Stimulated activated naive B cell treated with anti-CD40 and anti-IgM and Interleukin-4, amounts not matched to agents 10 μg/mL and 1 μg/mL and 100 μg/mL, for 72 hours (primary cell): ENCODE measurements around the gene RYR2.
"Not testable (repeated sequence)": the region's sequence is repeated elsewhere in the genome, so short reads cannot be mapped to it uniquely, and the experiment has no call there.

Experiments
- ATAC-seq, 2 donors: fragments of 150-1000 bp; cut with Tn5 transposase; replicated peaks; 2 replicates each; pipeline ENCODE4 v1.10.0; 2021; ENCODE audit warnings: moderate library complexity in 1 of 2
- DNase-seq: peaks from one replicate; pipeline ENCODE4 v3.0.0; 2021
- H3K27ac Mint-ChIP-seq: one replicate; pipeline ENCODE4 v1.8.0; 2022; ENCODE audit warnings: mild to moderate bottlenecking, mixed read lengths
- H3K27me3 Mint-ChIP-seq, 2 donors: one replicate each; pipeline ENCODE4 v1.8.0; 2022; ENCODE audit warnings: mixed read lengths in 2 of 2
- H3K36me3 Mint-ChIP-seq, 2 donors: one replicate each; pipeline ENCODE4 v1.8.0; 2022; ENCODE audit warnings: mixed read lengths in 2 of 2, mild to moderate bottlenecking in 1 of 2
- H3K4me1 Mint-ChIP-seq, 2 donors: one replicate each; pipeline ENCODE4 v1.8.0; 2022; ENCODE audit warnings: mixed read lengths in 2 of 2, mild to moderate bottlenecking in 1 of 2
- H3K4me3 Mint-ChIP-seq, 2 donors: one replicate each; pipeline ENCODE4 v1.8.0; 2022; ENCODE audit warnings: mild to moderate bottlenecking in 2 of 2, mixed read lengths in 2 of 2, moderate library complexity in 1 of 2
- H3K9me3 Mint-ChIP-seq, 2 donors: one replicate each; pipeline ENCODE4 v1.8.0; 2022; ENCODE audit warnings: mixed read lengths in 2 of 2, mild to moderate bottlenecking in 1 of 2

The RYR2 gene

GRCh38 chr1:237232501-237232900 is 190.5 kb downstream of the RYR2 start:
- H3K27ac Mint-ChIP-seq, result no peak overlapping the region
- H3K4me1 Mint-ChIP-seq, result no peaks in the 10 kb centered on the region
- H3K4me3 Mint-ChIP-seq, result no peak overlapping the region
- H3K27me3 Mint-ChIP-seq, result no peaks in the 10 kb centered on the region
- ATAC-seq (no peak), DNase-seq (no peak)
- no peaks in the 10 kb centered on the region for H3K36me3 Mint-ChIP-seq
- no peaks in the 10 kb centered on the region for H3K9me3 Mint-ChIP-seq

GRCh38 chr1:237235091-237235490 is 193.1 kb downstream of the RYR2 start:
- H3K27me3 Mint-ChIP-seq, result no peaks in the 10 kb centered on the region
- DNase-seq (no peak), ATAC-seq (no peak)
- no peak overlapping the region for H3K27ac Mint-ChIP-seq
- no peak overlapping the region for H3K4me3 Mint-ChIP-seq
- H3K4me1 Mint-ChIP-seq, result no peaks in the 10 kb centered on the region
- peaks cover 0 to 2% of the 10 kb centered on the region in 2 donors for H3K9me3 Mint-ChIP-seq
- no peaks in the 10 kb centered on the region for H3K36me3 Mint-ChIP-seq

- H3K36me3 Mint-ChIP-seq, result no peaks in the 10 kb centered on the region
- H3K4me1 Mint-ChIP-seq, result no peaks in the 10 kb centered on the region
- no peak overlapping the region for H3K4me3 Mint-ChIP-seq
- peaks cover 0 to 2% of the 10 kb centered on the region in 2 donors for H3K9me3 Mint-ChIP-seq
- ATAC-seq, result no peak
- no peak for DNase-seq
- H3K27ac Mint-ChIP-seq, result no peak overlapping the region
- no peaks in the 10 kb centered on the region for H3K27me3 Mint-ChIP-seq
Observed at GRCh38 chr1:237237721-237238120, 195.7 kb downstream of the RYR2 start.

GRCh38 chr1:237239248-237239647 is 197.3 kb downstream of the RYR2 start:
- DNase-seq (no peak), ATAC-seq (no peak)
- H3K27ac Mint-ChIP-seq, result no peak overlapping the region
- H3K4me3 Mint-ChIP-seq, result no peak overlapping the region
- no peaks in the 10 kb centered on the region for H3K27me3 Mint-ChIP-seq
- no peaks in the 10 kb centered on the region for H3K36me3 Mint-ChIP-seq
- no peaks in the 10 kb centered on the region for H3K4me1 Mint-ChIP-seq
- H3K9me3 Mint-ChIP-seq, result peaks cover 0 to 6% of the 10 kb centered on the region in 2 donors

- Mint-ChIP-seq H3K4me3 (no peak overlapping the region), H3K36me3 (no peaks in the 10 kb centered on the region), H3K4me1 (no peaks in the 10 kb centered on the region), H3K27me3 (no peaks in the 10 kb centered on the region), H3K9me3 (peaks cover 0 to 6% of the 10 kb centered on the region in 2 donors), H3K27ac (no peak overlapping the region)
- DNase-seq, result no peak
- ATAC-seq, result no peak
Observed at GRCh38 chr1:237241038-237241437, 199.1 kb downstream of the RYR2 start.

- no peaks in the 10 kb centered on the region for H3K27me3 Mint-ChIP-seq
- DNase-seq (no peak), ATAC-seq (no peak)
- no peaks in the 10 kb centered on the region for H3K36me3 Mint-ChIP-seq
- no peaks in the 10 kb centered on the region for H3K4me1 Mint-ChIP-seq
- no peak overlapping the region for H3K4me3 Mint-ChIP-seq
- H3K9me3 Mint-ChIP-seq, result peaks cover 0 to 4% of the 10 kb centered on the region in 2 donors
- H3K27ac Mint-ChIP-seq, result no peak overlapping the region
Observed at GRCh38 chr1:237244778-237245177, 202.8 kb downstream of the RYR2 start.

GRCh38 chr1:237247442-237247841 is 205.5 kb downstream of the RYR2 start:
- Mint-ChIP-seq H3K27ac (no peak overlapping the region), H3K36me3 (no peaks in the 10 kb centered on the region), H3K4me3 (no peak overlapping the region), H3K4me1 (no peaks in the 10 kb centered on the region), H3K9me3 (peaks cover 0 to 4% of the 10 kb centered on the region in 2 donors), H3K27me3 (no peaks in the 10 kb centered on the region)
- ATAC-seq, result no peak
- no peak for DNase-seq

- DNase-seq (no peak), ATAC-seq (peak in 1 of 2 donors; percentile 31)
- H3K4me1 Mint-ChIP-seq, result no peaks in the 10 kb centered on the region
- H3K4me3 Mint-ChIP-seq, result no peak overlapping the region
- no peaks in the 10 kb centered on the region for H3K27me3 Mint-ChIP-seq
- no peaks in the 10 kb centered on the region for H3K36me3 Mint-ChIP-seq
- no peaks in the 10 kb centered on the region for H3K9me3 Mint-ChIP-seq
- no peak overlapping the region for H3K27ac Mint-ChIP-seq
Observed at GRCh38 chr1:237249120-237249519, 207.1 kb downstream of the RYR2 start.

GRCh38 chr1:237250055-237250454 is 208.1 kb downstream of the RYR2 start:
- no peak overlapping the region for H3K27ac Mint-ChIP-seq
- no peak overlapping the region for H3K4me3 Mint-ChIP-seq
- H3K36me3 Mint-ChIP-seq, result no peaks in the 10 kb centered on the region
- DNase-seq, result no peak
- no peaks in the 10 kb centered on the region for H3K4me1 Mint-ChIP-seq
- ATAC-seq, result no peak
- H3K27me3 Mint-ChIP-seq, result no peaks in the 10 kb centered on the region
- H3K9me3 Mint-ChIP-seq, result no peaks in the 10 kb centered on the region

- Mint-ChIP-seq H3K9me3 (peaks cover 3 to 8% of the 10 kb centered on the region in 2 donors), H3K4me3 (no peak overlapping the region), H3K27me3 (peaks cover 0 to 4% of the 10 kb centered on the region in 2 donors), H3K4me1 (no peaks in the 10 kb centered on the region), H3K36me3 (no peaks in the 10 kb centered on the region), H3K27ac (no peak overlapping the region)
- DNase-seq, result no peak
- ATAC-seq, result no peak
Observed at GRCh38 chr1:237255071-237255470, 213.1 kb downstream of the RYR2 start.

GRCh38 chr1:237258871-237259270 is 216.9 kb downstream of the RYR2 start:
- Mint-ChIP-seq H3K36me3 (no peaks in the 10 kb centered on the region), H3K27ac (no peak overlapping the region), H3K27me3 (peaks cover 0 to 4% of the 10 kb centered on the region in 2 donors), H3K4me3 (no peak overlapping the region), H3K9me3 (peaks cover 3 to 8% of the 10 kb centered on the region in 2 donors), H3K4me1 (no peaks in the 10 kb centered on the region)
- no peak for DNase-seq
- no peak for ATAC-seq

- Mint-ChIP-seq H3K27ac (no peak overlapping the region), H3K4me3 (no peak overlapping the region), H3K36me3 (no peaks in the 10 kb centered on the region), H3K27me3 (peaks cover 0 to 4% of the 10 kb centered on the region in 2 donors), H3K4me1 (no peaks in the 10 kb centered on the region), H3K9me3 (peaks cover 3 to 7% of the 10 kb centered on the region in 2 donors)
- DNase-seq (no peak), ATAC-seq (no peak)
Observed at GRCh38 chr1:237261198-237261597, 219.2 kb downstream of the RYR2 start.

- H3K27me3 Mint-ChIP-seq, result no peaks in the 10 kb centered on the region
- no peak for ATAC-seq
- no peaks in the 10 kb centered on the region for H3K36me3 Mint-ChIP-seq
Observed at GRCh38 chr1:237267743-237268142, 225.8 kb downstream of the RYR2 start.

GRCh38 chr1:237269938-237270337 is 228.0 kb downstream of the RYR2 start:
- ATAC-seq, result peak; percentile 14 to 65
- DNase-seq, result no peak
- Mint-ChIP-seq H3K4me1 (no peaks in the 10 kb centered on the region), H3K27me3 (no peaks in the 10 kb centered on the region), H3K27ac (no peak overlapping the region), H3K4me3 (no peak overlapping the region), H3K36me3 (no peaks in the 10 kb centered on the region), H3K9me3 (peaks cover 0 to 1% of the 10 kb centered on the region in 2 donors)

More at GRCh38 chr1:237267743-237268142, 225.8 kb downstream of the RYR2 start:
- Mint-ChIP-seq H3K27ac (no peak overlapping the region), H3K4me1 (no peaks in the 10 kb centered on the region), H3K9me3 (peaks cover 0 to 1% of the 10 kb centered on the region in 2 donors), H3K4me3 (no peak overlapping the region)
- no peak for DNase-seq

- no peak for ATAC-seq
Observed at GRCh38 chr1:237270353-237270752, 228.4 kb downstream of the RYR2 start.

GRCh38 chr1:237277994-237278393 is 236.0 kb downstream of the RYR2 start:
- not testable (repeated sequence) for H3K27me3 Mint-ChIP-seq, DNase-seq, H3K4me3 Mint-ChIP-seq, H3K9me3 Mint-ChIP-seq, ATAC-seq, H3K27ac Mint-ChIP-seq, H3K36me3 Mint-ChIP-seq, H3K4me1 Mint-ChIP-seq

More at GRCh38 chr1:237270353-237270752, 228.4 kb downstream of the RYR2 start:
- H3K9me3 Mint-ChIP-seq, result peaks cover 0 to 1% of the 10 kb centered on the region in 2 donors
- H3K4me3 Mint-ChIP-seq, result no peak overlapping the region
- no peaks in the 10 kb centered on the region for H3K36me3 Mint-ChIP-seq
- H3K27me3 Mint-ChIP-seq, result no peaks in the 10 kb centered on the region
- H3K27ac Mint-ChIP-seq, result no peak overlapping the region
- DNase-seq, result no peak
- H3K4me1 Mint-ChIP-seq, result no peaks in the 10 kb centered on the region
